Measurements from ENCODE around the gene CCNB1IP1.
"Not testable (repeated sequence)": the region's sequence is repeated elsewhere in the genome, so short reads cannot be mapped to it uniquely, and the experiment has no call there.

Gene CCNB1IP1

GRCh38 chr14:20332788-20333493 lies at the start of gene CCNB1IP1:
Gene CCNB1IP1, minus strand, starts transcription at chr14:20333279. Its CDS starts 16,756 bp downstream, at chr14:20316523.
- Mint-ChIP-seq H3K27ac (peak within 1 kb of the TSS; percentile 93), H3K27me3 (ENCODE audit: low read depth) (no peaks in the 10 kb centered on the region), H3K9me3 (no peaks in the 10 kb centered on the region), H3K4me3 (peak within 1 kb of the TSS; percentile 98), H3K4me1 (ENCODE audit: low read depth) (peaks cover 36% of the 10 kb centered on the region), H3K36me3 (ENCODE audit: low read depth) (peaks cover 3% of the 10 kb centered on the region)

DNA sequence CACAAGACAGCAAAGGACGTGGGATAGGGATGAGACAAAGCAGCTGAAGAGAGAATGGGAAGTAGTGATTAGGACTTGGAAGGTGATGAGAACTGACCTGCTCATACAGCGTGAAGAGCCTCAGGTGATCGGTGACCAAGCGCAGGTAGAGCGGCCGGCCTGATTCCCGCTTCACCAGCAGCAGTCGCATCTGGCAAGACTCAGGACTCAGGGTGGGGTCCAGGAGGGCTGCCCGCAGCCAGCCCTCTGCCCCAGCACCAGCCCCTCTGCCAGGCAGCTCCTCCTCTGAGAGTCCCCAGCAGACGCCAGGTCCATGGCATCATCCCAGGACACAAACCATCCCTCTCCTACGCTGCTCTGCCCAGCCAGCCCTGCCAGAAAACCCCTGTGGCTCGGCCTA lies 49.4 kb upstream of the CCNB1IP1 start:
- Mint-ChIP-seq H3K27me3 (ENCODE audit: low read depth) (no peaks in the 10 kb centered on the region), H3K36me3 (ENCODE audit: low read depth) (peaks cover 52% of the 10 kb centered on the region), H3K9me3 (no peaks in the 10 kb centered on the region), H3K4me1 (ENCODE audit: low read depth) (no peaks in the 10 kb centered on the region), H3K4me3 (no peak overlapping the region), H3K27ac (peak overlapping the region; percentile 5)

DNA sequence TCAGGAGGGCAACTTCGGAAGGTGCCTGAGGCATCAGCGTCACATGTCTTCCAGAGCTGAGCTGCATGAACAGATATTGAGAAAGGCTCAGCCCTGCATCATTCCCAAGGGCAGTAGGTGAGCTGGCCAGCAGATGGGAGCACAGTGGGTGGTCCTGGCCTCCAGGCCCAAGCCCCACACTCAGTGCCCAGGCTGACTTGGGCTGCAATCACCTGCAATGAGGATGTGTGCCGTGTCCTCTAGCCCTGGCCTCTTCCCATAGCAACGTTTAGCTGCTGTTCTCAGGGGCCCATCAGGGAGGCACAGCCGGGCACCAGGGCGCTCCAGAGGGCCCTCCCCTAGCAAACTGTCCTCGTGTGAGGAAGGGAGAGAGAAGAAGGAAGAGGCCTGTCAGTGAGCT lies 48.3 kb upstream of the CCNB1IP1 start:
- peaks cover 55% of the 10 kb centered on the region for H3K36me3 Mint-ChIP-seq (ENCODE audit: low read depth)
- peak overlapping the region; percentile 36 for H3K27ac Mint-ChIP-seq
- no peaks in the 10 kb centered on the region for H3K9me3 Mint-ChIP-seq
- no peaks in the 10 kb centered on the region for H3K27me3 Mint-ChIP-seq (ENCODE audit: low read depth)
- H3K4me1 Mint-ChIP-seq (ENCODE audit: low read depth) = no peaks in the 10 kb centered on the region
- H3K4me3 Mint-ChIP-seq = no peak overlapping the region

- Mint-ChIP-seq H3K4me1 (ENCODE audit: low read depth) (no peaks in the 10 kb centered on the region), H3K36me3 (ENCODE audit: low read depth) (peaks cover 53% of the 10 kb centered on the region), H3K4me3 (no peak overlapping the region), H3K27me3 (ENCODE audit: low read depth) (no peaks in the 10 kb centered on the region), H3K27ac (no peak overlapping the region), H3K9me3 (no peaks in the 10 kb centered on the region)
Observed at GRCh38 chr14:20380681-20381080, 47.6 kb upstream of the CCNB1IP1 start.

GRCh38 chr14:20379743-20380142 lies 46.7 kb upstream of the CCNB1IP1 start:
- H3K27ac Mint-ChIP-seq = no peak overlapping the region
- H3K27me3 Mint-ChIP-seq (ENCODE audit: low read depth) = no peaks in the 10 kb centered on the region
- no peaks in the 10 kb centered on the region for H3K4me1 Mint-ChIP-seq (ENCODE audit: low read depth)

DNA sequence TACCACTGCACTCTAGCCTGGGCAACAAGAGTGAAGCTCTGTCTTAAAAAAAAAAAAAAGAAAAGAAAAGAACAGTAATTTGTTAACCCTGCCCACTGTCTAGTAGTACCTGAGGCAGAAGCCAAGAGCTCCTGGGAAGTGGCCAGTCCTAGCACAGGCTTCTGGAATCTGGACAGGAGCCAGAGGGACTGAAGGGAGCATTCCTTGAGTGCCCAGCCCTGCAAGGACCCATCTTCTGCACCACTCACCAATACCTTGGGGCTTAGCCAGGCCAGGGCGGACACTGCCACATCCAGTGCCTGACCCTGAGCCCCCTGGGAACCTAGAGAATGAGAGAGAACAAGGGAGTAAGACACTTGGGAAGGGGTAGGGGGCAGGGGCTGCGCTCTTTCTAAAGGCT lies 44.1 kb upstream of the CCNB1IP1 start:
- Mint-ChIP-seq H3K27ac (no peak overlapping the region), H3K27me3 (ENCODE audit: low read depth) (no peaks in the 10 kb centered on the region), H3K4me3 (no peak overlapping the region), H3K9me3 (no peaks in the 10 kb centered on the region), H3K4me1 (ENCODE audit: low read depth) (no peaks in the 10 kb centered on the region), H3K36me3 (ENCODE audit: low read depth) (peaks cover 65% of the 10 kb centered on the region)

More at GRCh38 chr14:20379743-20380142, 46.7 kb upstream of the CCNB1IP1 start:
- H3K36me3 Mint-ChIP-seq (ENCODE audit: low read depth) = peaks cover 56% of the 10 kb centered on the region
- H3K9me3 Mint-ChIP-seq = no peaks in the 10 kb centered on the region
- H3K4me3 Mint-ChIP-seq = no peak overlapping the region

- H3K27ac Mint-ChIP-seq = no peak overlapping the region
- H3K4me1 Mint-ChIP-seq (ENCODE audit: low read depth) = no peaks in the 10 kb centered on the region
- H3K9me3 Mint-ChIP-seq = no peaks in the 10 kb centered on the region
- no peak overlapping the region for H3K4me3 Mint-ChIP-seq
- no peaks in the 10 kb centered on the region for H3K27me3 Mint-ChIP-seq (ENCODE audit: low read depth)
- H3K36me3 Mint-ChIP-seq (ENCODE audit: low read depth) = peaks cover 63% of the 10 kb centered on the region
Observed at GRCh38 chr14:20376071-20376588, 43.1 kb upstream of the CCNB1IP1 start.

- no peak overlapping the region for H3K4me3 Mint-ChIP-seq
- no peaks in the 10 kb centered on the region for H3K4me1 Mint-ChIP-seq (ENCODE audit: low read depth)
- H3K36me3 Mint-ChIP-seq (ENCODE audit: low read depth) = peaks cover 61% of the 10 kb centered on the region
- H3K9me3 Mint-ChIP-seq = no peaks in the 10 kb centered on the region
- no peak overlapping the region for H3K27ac Mint-ChIP-seq
- H3K27me3 Mint-ChIP-seq (ENCODE audit: low read depth) = no peaks in the 10 kb centered on the region
Observed at GRCh38 chr14:20375471-20375870, 42.4 kb upstream of the CCNB1IP1 start.

- Mint-ChIP-seq H3K4me3 (no peak overlapping the region), H3K9me3 (no peaks in the 10 kb centered on the region), H3K4me1 (ENCODE audit: low read depth) (peaks cover 5% of the 10 kb centered on the region), H3K27ac (no peak overlapping the region), H3K36me3 (ENCODE audit: low read depth) (peaks cover 68% of the 10 kb centered on the region), H3K27me3 (ENCODE audit: low read depth) (no peaks in the 10 kb centered on the region)
Observed at GRCh38 chr14:20372796-20373195, 39.7 kb upstream of the CCNB1IP1 start.

DNA sequence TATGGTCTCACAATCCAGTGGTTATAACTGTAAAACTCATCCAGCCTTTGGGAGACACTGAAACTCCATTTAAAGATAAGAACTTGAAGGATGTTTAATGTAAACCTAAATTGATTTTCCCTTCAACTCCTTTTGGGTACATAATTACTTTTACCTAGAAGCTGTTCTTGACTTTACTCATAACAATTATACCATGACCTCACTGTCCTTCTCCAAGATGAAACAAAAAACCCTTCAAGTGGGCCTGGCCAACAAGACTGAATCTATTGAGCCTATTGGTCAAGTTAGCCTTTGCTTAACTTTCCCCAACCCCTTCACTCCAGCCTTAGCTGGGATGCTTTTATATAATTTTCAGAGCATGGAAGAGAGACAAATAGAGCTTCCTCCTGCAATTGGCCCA lies 32.8 kb upstream of the CCNB1IP1 start:
- peaks cover 49% of the 10 kb centered on the region for H3K36me3 Mint-ChIP-seq (ENCODE audit: low read depth)

DNA sequence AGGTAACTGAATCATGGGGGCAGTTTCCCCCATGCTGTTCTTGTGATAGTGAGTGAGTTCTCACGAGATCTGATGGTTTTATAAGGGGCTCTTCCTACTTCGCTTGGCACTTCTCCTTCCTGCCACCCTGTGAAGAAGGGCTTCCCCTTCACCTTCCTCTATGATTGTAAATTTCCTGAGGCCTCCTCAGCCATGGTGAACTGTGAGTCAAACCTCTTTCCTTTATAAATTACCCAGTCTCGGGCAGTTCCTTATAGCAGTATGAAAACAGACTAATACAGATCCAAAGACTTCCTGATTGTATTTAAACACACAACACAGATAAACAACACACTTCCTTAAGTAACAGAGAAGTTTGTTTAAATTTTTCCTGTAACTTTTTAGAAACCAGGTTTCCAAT lies 25.4 kb upstream of the CCNB1IP1 start:
- not testable (repeated sequence) for H3K27me3 Mint-ChIP-seq (ENCODE audit: low read depth); H3K4me3 Mint-ChIP-seq; H3K9me3 Mint-ChIP-seq; H3K4me1 Mint-ChIP-seq (ENCODE audit: low read depth); H3K27ac Mint-ChIP-seq
- peaks cover 50% of the 10 kb centered on the region for H3K36me3 Mint-ChIP-seq (ENCODE audit: low read depth)

More for the DNA sequence above, 32.8 kb upstream of the CCNB1IP1 start:
- Mint-ChIP-seq H3K27ac (no peak overlapping the region), H3K9me3 (no peaks in the 10 kb centered on the region), H3K4me3 (no peak overlapping the region), H3K27me3 (ENCODE audit: low read depth) (no peaks in the 10 kb centered on the region), H3K4me1 (ENCODE audit: low read depth) (peaks cover 6% of the 10 kb centered on the region)

GRCh38 chr14:20356422-20356821 lies 23.3 kb upstream of the CCNB1IP1 start:
- H3K36me3 Mint-ChIP-seq (ENCODE audit: low read depth) = peaks cover 46% of the 10 kb centered on the region
- no peaks in the 10 kb centered on the region for H3K9me3 Mint-ChIP-seq
- no peaks in the 10 kb centered on the region for H3K27me3 Mint-ChIP-seq (ENCODE audit: low read depth)
- H3K4me3 Mint-ChIP-seq = no peak overlapping the region
- H3K4me1 Mint-ChIP-seq (ENCODE audit: low read depth) = peaks cover 7% of the 10 kb centered on the region
- no peak overlapping the region for H3K27ac Mint-ChIP-seq

DNA sequence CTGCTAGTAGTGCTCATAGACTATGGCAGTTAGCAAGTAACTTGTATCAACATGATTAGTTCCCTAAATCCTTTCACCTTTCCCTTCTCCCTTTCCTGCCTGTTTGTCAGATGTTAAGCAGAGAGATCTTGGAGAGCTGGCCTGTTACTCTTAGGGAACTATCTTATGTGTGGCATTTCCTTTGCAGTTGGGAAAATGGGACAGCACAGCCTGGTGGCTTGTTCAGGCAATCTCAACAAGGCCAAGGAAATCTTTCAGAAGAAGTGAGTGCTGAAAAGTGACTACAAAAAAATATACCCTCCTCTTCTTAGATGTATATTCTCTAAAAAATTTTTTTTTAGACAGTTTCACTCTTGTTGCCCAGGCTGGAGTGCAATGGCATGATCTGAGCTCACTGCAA lies 17.8 kb upstream of the CCNB1IP1 start:
- Mint-ChIP-seq H3K36me3 (ENCODE audit: low read depth) (peaks cover 27% of the 10 kb centered on the region), H3K27me3 (ENCODE audit: low read depth) (no peaks in the 10 kb centered on the region), H3K27ac (no peak overlapping the region), H3K4me3 (no peak overlapping the region), H3K9me3 (no peaks in the 10 kb centered on the region), H3K4me1 (ENCODE audit: low read depth) (peaks cover under 1% of the 10 kb centered on the region)

GRCh38 chr14:20350282-20350681 lies 17.2 kb upstream of the CCNB1IP1 start:
- Mint-ChIP-seq H3K4me3 (no peak overlapping the region), H3K27ac (no peak overlapping the region), H3K27me3 (ENCODE audit: low read depth) (no peaks in the 10 kb centered on the region), H3K36me3 (ENCODE audit: low read depth) (peaks cover 28% of the 10 kb centered on the region), H3K9me3 (no peaks in the 10 kb centered on the region), H3K4me1 (ENCODE audit: low read depth) (peaks cover 6% of the 10 kb centered on the region)

DNA sequence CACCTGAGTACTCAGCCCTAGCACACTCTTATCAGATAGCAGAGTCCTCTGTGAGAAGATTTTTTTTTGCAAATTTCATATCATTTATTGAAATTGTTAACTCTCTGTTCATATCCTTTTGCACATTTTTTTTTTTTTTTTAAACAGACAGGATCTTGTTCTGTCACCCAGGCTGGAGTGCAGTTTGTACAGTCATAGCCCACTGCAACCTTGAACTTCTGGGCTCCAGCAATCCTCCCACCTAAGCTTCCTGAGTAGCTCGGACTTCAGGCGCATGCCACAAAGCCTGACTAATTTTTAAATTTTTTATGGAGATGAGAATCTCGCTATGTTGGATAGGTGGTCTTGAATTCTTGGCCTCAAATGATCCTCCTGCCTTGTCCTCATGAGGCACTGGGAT lies 14.7 kb upstream of the CCNB1IP1 start:
- Mint-ChIP-seq H3K4me3 (no peak overlapping the region), H3K27ac (no peak overlapping the region), H3K36me3 (ENCODE audit: low read depth) (peaks cover 26% of the 10 kb centered on the region), H3K27me3 (ENCODE audit: low read depth) (no peaks in the 10 kb centered on the region), H3K9me3 (no peaks in the 10 kb centered on the region), H3K4me1 (ENCODE audit: low read depth) (peaks cover 18% of the 10 kb centered on the region)
